Smooth muscle cell (in vitro differentiated cells): Measurements from ENCODE around the gene EPHA10. TPM values are rescaled to one million over a fixed set of nuclear protein-coding genes. Genes with fewer than 3 reads are reported as not detected.

Experiments
- DNase-seq: peaks from one replicate; lab custom pipeline; 2025; ENCODE audit not compliant: unreplicated experiment; lab: John Stamatoyannopoulos, UW
- H2AFZ ChIP-seq: fragments of 200-600 bp; sonication (generic); 2 replicates; pipeline ENCODE4 v1.6.0; 2016; ENCODE audit warnings: antibody characterized with exemption, low read depth, mild to moderate bottlenecking
- H3F3A ChIP-seq: fragments of 200-600 bp; sonication (generic); 2 replicates; pipeline ENCODE4 v1.6.0; 2017; ENCODE audit warnings: antibody characterized with exemption, low read depth
- H3K27ac ChIP-seq: fragments of 200-600 bp; sonication (generic); 2 replicates; pipeline ENCODE4 v1.5.1; 2016; ENCODE audit warnings: low read depth, mild to moderate bottlenecking
- H3K27me3 ChIP-seq: fragments of 200-600 bp; sonication (generic); 2 replicates; pipeline ENCODE4 v1.6.1; 2016; ENCODE audit warnings: low read depth, mild to moderate bottlenecking
- H3K36me3 ChIP-seq: fragments of 200-600 bp; sonication (generic); 2 replicates; pipeline ENCODE4 v1.5.1; 2016; ENCODE audit warnings: low read depth
- H3K4me1 ChIP-seq: fragments of 200-600 bp; sonication (generic); 2 replicates; pipeline ENCODE4 v1.5.1; 2016; ENCODE audit warnings: low read depth
- H3K4me2 ChIP-seq: fragments of 200-600 bp; sonication (generic); 2 replicates; pipeline ENCODE4 v1.6.0; 2016; ENCODE audit warnings: mild to moderate bottlenecking
- H3K4me3 ChIP-seq: fragments of 200-600 bp; sonication (generic); 2 replicates; pipeline ENCODE4 v1.5.1; 2016; ENCODE audit warnings: mild to moderate bottlenecking
- H3K79me2 ChIP-seq: fragments of 200-600 bp; sonication (generic); 2 replicates; pipeline ENCODE4 v1.6.0; 2016; ENCODE audit warnings: low read depth, mild to moderate bottlenecking
- H3K9ac ChIP-seq: fragments of 200-600 bp; sonication (generic); 2 replicates; pipeline ENCODE4 v1.6.0; 2016; ENCODE audit warnings: low read depth
- H3K9me3 ChIP-seq: fragments of 200-600 bp; sonication (generic); replicated peaks from 2 replicates; pipeline ENCODE4 v1.5.1; 2016; ENCODE audit warnings: low read depth
- H4K20me1 ChIP-seq: fragments of 200-600 bp; sonication (generic); 2 replicates; pipeline ENCODE4 v1.6.0; 2016; ENCODE audit warnings: low read depth
- WGBS: methylation state at CpG from one replicate; pipeline ENCODE4 v1.1.7; 2016; ENCODE audit warnings: low lambda C conversion rate; 5-methylcytosine and 5-hydroxymethylcytosine counted together
- polyA plus RNA-seq: library from polyadenylated mRNA; unstranded; fragments of >200 nt; fragmentation: Nextera tagmentation; extraction: Ambion mirVana; gene quantifications from 2 replicates; pipeline ENCODE4 v1.2.1, GENCODE V29; 2016
- total RNA-seq: library from RNA; depleted of rRNA; stranded (reverse); fragments of >200 nt; gene quantifications from 2 replicates; pipeline ENCODE4 v1.2.3, GENCODE V29; 2014
- TF ChIP-seq, protein P1 (sequence below): fragments of 200-600 bp; sonication (generic); IDR thresholded peaks from 2 replicates; pipeline ENCODE4 v1.5.1; 2017; ENCODE audit warnings: borderline replicate concordance, mild to moderate bottlenecking, antibody characterized with exemption; ENCODE audit not compliant: insufficient read depth, poor library complexity, severe bottlenecking

Gene EPHA10
- total and polyA plus RNA-seq, 2 experiments from 2014 or later: not detected

DNA sequence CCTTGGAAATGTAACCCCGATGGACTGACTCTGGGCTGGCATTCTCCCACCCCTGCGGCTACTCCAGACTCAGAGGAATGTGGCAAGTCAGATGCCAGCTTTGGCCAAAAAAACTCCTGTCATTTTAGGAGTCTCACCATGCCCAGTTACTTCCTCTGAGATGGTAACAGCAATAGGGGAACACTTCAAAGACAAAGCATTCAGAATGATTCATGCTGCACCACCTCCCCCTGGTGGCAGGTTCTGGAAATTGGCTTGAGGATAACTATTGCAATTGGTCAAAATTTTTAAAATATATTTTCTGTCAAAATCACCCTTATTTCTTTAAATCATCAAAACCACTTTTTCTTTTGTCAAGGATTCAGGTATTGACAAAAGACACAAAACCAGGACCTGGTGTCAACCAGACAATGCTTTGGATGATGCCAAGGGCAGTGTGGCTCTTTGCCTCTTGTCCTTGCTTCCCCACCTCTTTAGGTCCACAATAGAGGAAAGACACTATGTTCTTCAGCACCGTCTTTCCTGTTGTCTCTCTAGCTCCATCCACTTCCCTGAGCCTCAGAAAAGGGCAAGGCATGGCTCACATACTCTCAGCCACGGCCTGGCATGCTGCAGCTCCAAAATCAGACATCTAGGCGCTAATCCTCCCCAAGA, 82.5 kb downstream of the EPHA10 start:
- no peaks in the 10 kb centered on the region for H3K27me3 ChIP-seq
- no peak overlapping the region for H2AFZ ChIP-seq
- peak; percentile 36 for DNase-seq
- H3K4me3 ChIP-seq: no peak overlapping the region
- no peak overlapping the region for H3K4me2 ChIP-seq
- 85% methylated on average over 5 of the region's 5 CpGs for WGBS
- TF ChIP-seq, protein P1, sequence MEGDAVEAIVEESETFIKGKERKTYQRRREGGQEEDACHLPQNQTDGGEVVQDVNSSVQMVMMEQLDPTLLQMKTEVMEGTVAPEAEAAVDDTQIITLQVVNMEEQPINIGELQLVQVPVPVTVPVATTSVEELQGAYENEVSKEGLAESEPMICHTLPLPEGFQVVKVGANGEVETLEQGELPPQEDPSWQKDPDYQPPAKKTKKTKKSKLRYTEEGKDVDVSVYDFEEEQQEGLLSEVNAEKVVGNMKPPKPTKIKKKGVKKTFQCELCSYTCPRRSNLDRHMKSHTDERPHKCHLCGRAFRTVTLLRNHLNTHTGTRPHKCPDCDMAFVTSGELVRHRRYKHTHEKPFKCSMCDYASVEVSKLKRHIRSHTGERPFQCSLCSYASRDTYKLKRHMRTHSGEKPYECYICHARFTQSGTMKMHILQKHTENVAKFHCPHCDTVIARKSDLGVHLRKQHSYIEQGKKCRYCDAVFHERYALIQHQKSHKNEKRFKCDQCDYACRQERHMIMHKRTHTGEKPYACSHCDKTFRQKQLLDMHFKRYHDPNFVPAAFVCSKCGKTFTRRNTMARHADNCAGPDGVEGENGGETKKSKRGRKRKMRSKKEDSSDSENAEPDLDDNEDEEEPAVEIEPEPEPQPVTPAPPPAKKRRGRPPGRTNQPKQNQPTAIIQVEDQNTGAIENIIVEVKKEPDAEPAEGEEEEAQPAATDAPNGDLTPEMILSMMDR: peak; percentile 96
- no peaks in the 10 kb centered on the region for H3K4me1 ChIP-seq
- peaks cover 2% of the 10 kb centered on the region for H3K79me2 ChIP-seq
- peaks cover 5% of the 10 kb centered on the region for H3K36me3 ChIP-seq
- H4K20me1 ChIP-seq: no peaks in the 10 kb centered on the region
- no peak overlapping the region for H3K27ac ChIP-seq
- no peaks in the 10 kb centered on the region for H3K9me3 ChIP-seq
- no peak overlapping the region for H3K9ac ChIP-seq
- H3F3A ChIP-seq: peaks cover 10% of the 10 kb centered on the region

DNA sequence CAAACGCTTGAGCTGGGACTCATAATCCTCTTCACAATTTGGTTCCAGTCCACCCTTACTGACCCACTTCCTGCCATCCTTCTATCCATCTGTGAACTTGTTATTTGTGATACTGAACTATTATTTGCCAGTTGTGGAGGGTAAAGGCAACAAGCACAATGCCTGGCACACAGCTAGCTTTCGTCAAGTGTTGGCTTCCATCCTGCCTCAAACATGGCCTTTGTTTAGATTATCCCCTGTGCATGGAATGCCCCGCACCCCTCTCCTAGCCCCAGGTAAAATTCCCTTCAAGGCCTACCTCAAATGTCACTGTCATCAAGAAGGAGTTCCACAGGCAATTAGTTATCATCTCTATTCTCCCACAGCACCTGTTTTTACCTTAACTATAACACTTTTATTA, 84.0 kb downstream of the EPHA10 start:
- Histone ChIP-seq H3K9me3 (no peaks in the 10 kb centered on the region), H4K20me1 (no peaks in the 10 kb centered on the region), H3K79me2 (no peaks in the 10 kb centered on the region), H3K4me1 (no peaks in the 10 kb centered on the region), H3K36me3 (peaks cover 2% of the 10 kb centered on the region), H3K4me3 (no peak overlapping the region), H3K4me2 (no peak overlapping the region), H3F3A (peaks cover 10% of the 10 kb centered on the region), H3K9ac (no peak overlapping the region), H3K27ac (no peak overlapping the region), H3K27me3 (no peaks in the 10 kb centered on the region), H2AFZ (no peak overlapping the region)
- TF ChIP-seq, protein P1: no peak
- no peak for DNase-seq
- WGBS: 97% methylated on average over 3 of the region's 3 CpGs

DNA sequence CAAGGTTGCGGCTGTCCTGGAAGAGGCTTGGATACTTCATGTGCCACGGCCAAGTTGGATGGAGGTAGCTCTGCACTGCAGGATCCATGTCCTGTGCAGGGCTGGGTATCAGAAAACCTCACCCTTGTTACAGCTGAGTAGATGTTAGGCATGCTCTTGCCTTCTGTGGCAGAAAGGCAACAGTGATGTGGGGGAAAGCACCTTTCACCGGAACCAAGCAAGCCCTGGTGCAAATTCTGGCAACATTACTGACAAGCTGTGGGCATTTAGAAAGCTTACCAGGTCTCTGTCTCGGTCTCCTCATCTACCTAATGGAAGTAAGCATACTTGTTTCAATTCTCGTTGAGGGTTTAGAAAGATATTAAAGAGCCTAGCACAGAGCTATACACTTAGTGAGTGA, 87.1 kb downstream of the EPHA10 start:
- Histone ChIP-seq H3K4me3 (no peak overlapping the region), H3K4me1 (no peaks in the 10 kb centered on the region), H3K79me2 (no peaks in the 10 kb centered on the region), H3F3A (peaks cover 2% of the 10 kb centered on the region), H3K9me3 (no peaks in the 10 kb centered on the region), H3K27ac (no peak overlapping the region), H3K9ac (no peak overlapping the region), H3K36me3 (no peaks in the 10 kb centered on the region), H3K4me2 (no peak overlapping the region), H2AFZ (no peak overlapping the region), H4K20me1 (no peaks in the 10 kb centered on the region), H3K27me3 (peaks cover 5% of the 10 kb centered on the region)
- DNase-seq: no peak
- 77% methylated on average over 5 of the region's 5 CpGs for WGBS
- TF ChIP-seq, protein P1: no peak

DNA sequence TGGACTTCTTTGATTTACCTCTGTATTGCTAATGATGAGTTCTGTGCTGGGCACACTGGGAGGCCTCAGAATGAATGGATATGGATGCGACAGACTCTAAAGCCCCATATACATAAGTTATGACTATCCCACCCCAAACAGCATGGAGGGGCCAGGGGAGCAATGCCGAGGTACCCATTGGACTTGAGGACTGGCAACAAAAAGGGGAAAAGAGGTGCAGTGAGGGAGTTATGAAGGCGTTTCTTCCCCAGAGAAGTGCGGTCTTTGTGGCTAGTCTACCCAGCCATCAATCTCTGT, 87.8 kb downstream of the EPHA10 start:
- no peaks in the 10 kb centered on the region for H3K9me3 ChIP-seq
- H3K9ac ChIP-seq: no peak overlapping the region
- TF ChIP-seq, protein P1: no peak
- H3K4me1 ChIP-seq: no peaks in the 10 kb centered on the region
- no peaks in the 10 kb centered on the region for H3F3A ChIP-seq
- H4K20me1 ChIP-seq: no peaks in the 10 kb centered on the region
- DNase-seq: no peak
- no peak overlapping the region for H3K27ac ChIP-seq
- no peaks in the 10 kb centered on the region for H3K36me3 ChIP-seq
- 74% methylated on average over 4 of the region's 4 CpGs for WGBS
- H3K27me3 ChIP-seq: peaks cover 5% of the 10 kb centered on the region
- H3K79me2 ChIP-seq: no peaks in the 10 kb centered on the region
- H2AFZ ChIP-seq: no peak overlapping the region
- no peak overlapping the region for H3K4me2 ChIP-seq
- H3K4me3 ChIP-seq: no peak overlapping the region
